Measurements from ENCODE around the gene SMG6. TPM values are rescaled to one million over a fixed set of nuclear protein-coding genes. Genes with fewer than 3 reads are reported as not detected.

Gene SMG6
- total RNA-seq, 1 donor from 2014 or later, result 47.7 TPM

- peak overlapping the region; percentile 96 for H3K27ac Mint-ChIP-seq
- peaks cover 2% of the 10 kb centered on the region for H3K36me3 Mint-ChIP-seq (ENCODE audit: insufficient read depth)
- H3K4me3 Mint-ChIP-seq (ENCODE audit: low read depth), result peak overlapping the region; percentile 52
- TF ChIP-seq CTCF (IDR thresholded peaks at IDR 0.05; ENCODE audit: unreplicated experiment), result no peak
- no peaks in the 10 kb centered on the region for H3K9me3 Mint-ChIP-seq (ENCODE audit: low read depth)
- peaks cover 64% of the 10 kb centered on the region for H3K4me1 Mint-ChIP-seq (ENCODE audit: low read depth)
- no peaks in the 10 kb centered on the region for H3K27me3 Mint-ChIP-seq
- DNase-seq (ENCODE audit: low spot score, unreplicated experiment), result no peak
Observed at GRCh38 chr17:2174468-2175293, 128.9 kb downstream of the SMG6 start.

- Mint-ChIP-seq H3K4me1 (ENCODE audit: low read depth) (peaks cover 64% of the 10 kb centered on the region), H3K9me3 (ENCODE audit: low read depth) (no peaks in the 10 kb centered on the region), H3K4me3 (ENCODE audit: low read depth) (peak overlapping the region; percentile 52), H3K27ac (peak overlapping the region; percentile 96), H3K36me3 (ENCODE audit: insufficient read depth) (peaks cover 6% of the 10 kb centered on the region), H3K27me3 (no peaks in the 10 kb centered on the region)
- no peak for TF ChIP-seq CTCF (IDR thresholded peaks at IDR 0.05; ENCODE audit: unreplicated experiment)
- no peak for DNase-seq (ENCODE audit: low spot score, unreplicated experiment)
Observed at GRCh38 chr17:2174014-2174413, 129.6 kb downstream of the SMG6 start.

GRCh38 chr17:2172999-2173398 lies 130.6 kb downstream of the SMG6 start:
- Mint-ChIP-seq H3K4me3 (ENCODE audit: low read depth) (no peak overlapping the region), H3K4me1 (ENCODE audit: low read depth) (peaks cover 63% of the 10 kb centered on the region), H3K36me3 (ENCODE audit: insufficient read depth) (peaks cover 6% of the 10 kb centered on the region), H3K27me3 (no peaks in the 10 kb centered on the region), H3K9me3 (ENCODE audit: low read depth) (no peaks in the 10 kb centered on the region), H3K27ac (peak overlapping the region; percentile 96)
- no peak for DNase-seq (ENCODE audit: low spot score, unreplicated experiment)
- no peak for TF ChIP-seq CTCF (IDR thresholded peaks at IDR 0.05; ENCODE audit: unreplicated experiment)

- DNase-seq (ENCODE audit: low spot score, unreplicated experiment), result no peak
- peaks cover 6% of the 10 kb centered on the region for H3K36me3 Mint-ChIP-seq (ENCODE audit: insufficient read depth)
- peak overlapping the region; percentile 96 for H3K27ac Mint-ChIP-seq
- peaks cover 56% of the 10 kb centered on the region for H3K4me1 Mint-ChIP-seq (ENCODE audit: low read depth)
- H3K27me3 Mint-ChIP-seq, result no peaks in the 10 kb centered on the region
- H3K4me3 Mint-ChIP-seq (ENCODE audit: low read depth), result peak overlapping the region; percentile 47
- TF ChIP-seq CTCF (IDR thresholded peaks at IDR 0.05; ENCODE audit: unreplicated experiment), result no peak
- no peaks in the 10 kb centered on the region for H3K9me3 Mint-ChIP-seq (ENCODE audit: low read depth)
Observed at GRCh38 chr17:2172077-2172851, 131.3 kb downstream of the SMG6 start.

GRCh38 chr17:2171702-2172076 lies 131.9 kb downstream of the SMG6 start:
- Mint-ChIP-seq H3K27me3 (no peaks in the 10 kb centered on the region), H3K36me3 (ENCODE audit: insufficient read depth) (peaks cover 7% of the 10 kb centered on the region), H3K9me3 (ENCODE audit: low read depth) (no peaks in the 10 kb centered on the region), H3K4me1 (ENCODE audit: low read depth) (peaks cover 50% of the 10 kb centered on the region), H3K27ac (peak overlapping the region; percentile 96), H3K4me3 (ENCODE audit: low read depth) (peak overlapping the region; percentile 37)
- no peak for DNase-seq (ENCODE audit: low spot score, unreplicated experiment)
- no peak for TF ChIP-seq CTCF (IDR thresholded peaks at IDR 0.05; ENCODE audit: unreplicated experiment)
